GM21423 (cell line): ENCODE measurements around the gene PABPC5.

Experiments
- ATAC-seq: cut with Tn5 transposase; IDR thresholded peaks from one replicate; pipeline ENCODE4 v1.9.1; 2021; ENCODE audit warnings: mild to moderate bottlenecking, moderate library complexity; ENCODE audit not compliant: unreplicated experiment

Gene PABPC5

GRCh38 chrX:91434351-91435168 is at the start of gene PABPC5:
TSS of gene PABPC5 (plus strand) at chrX:91434839. CDS start at chrX:91435578, 739 bp downstream.
- ATAC-seq, result no peak

GRCh38 chrX:91389026-91389425 is 45.6 kb upstream of the PABPC5 start:
- no peak for ATAC-seq

DNA sequence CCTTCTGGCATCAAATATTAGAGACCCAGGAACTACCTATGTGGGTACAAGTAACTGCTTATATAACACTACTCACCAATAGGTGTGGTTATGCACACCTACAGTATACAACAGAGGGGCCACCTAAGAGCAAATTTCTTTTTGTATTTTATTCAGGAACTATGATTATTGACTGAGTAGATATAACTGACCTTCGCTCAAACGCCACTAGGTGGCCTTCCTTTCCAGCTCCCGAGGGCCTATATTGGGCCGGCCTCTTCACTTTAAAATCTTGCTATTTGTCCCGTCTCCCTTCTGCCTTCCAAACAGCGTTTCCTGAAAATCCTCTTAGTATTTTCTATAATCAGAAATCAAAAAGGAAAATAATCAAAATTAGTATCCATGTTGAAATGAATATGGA is 19.9 kb upstream of the PABPC5 start:
- no peak for ATAC-seq

GRCh38 chrX:91435395-91435794 is 756 bp downstream of the PABPC5 start:
- no peak for ATAC-seq
